HepG2 (cell line): ENCODE data around the gene MAPK11. TPM values are rescaled to one million over a fixed set of nuclear protein-coding genes. Genes with fewer than 3 reads are reported as not detected.

ENCODE experiments used
- ARID4A ChIP-seq: sonication (generic); formaldehyde crosslinking; IDR thresholded peaks from 2 replicates; pipeline ENCODE4 v1.5.0; 2020; ENCODE audit warnings: mild to moderate bottlenecking, missing genetic modification reagents, borderline replicate concordance
- DNMT3B ChIP-seq: conservative IDR thresholded peaks from 2 replicates; pipeline ENCODE4 v1.6.1; 2016; ENCODE audit warnings: missing biosample characterization, control low read depth
- FOSL1 ChIP-seq: sonication (generic); formaldehyde crosslinking; IDR thresholded peaks from 2 replicates; pipeline ENCODE4 v1.9.0; 2021; ENCODE audit warnings: missing genetic modification reagents, borderline replicate concordance
- JUND ChIP-seq: sonication (generic); formaldehyde crosslinking; IDR thresholded peaks from 2 replicates; pipeline ENCODE4 v1.8.0; 2022; ENCODE audit warnings: mild to moderate bottlenecking, missing genetic modification reagents
- KDM2A ChIP-seq: sonication (generic); formaldehyde crosslinking; IDR thresholded peaks from 2 replicates; pipeline ENCODE4 v1.4.0; 2020; ENCODE audit warnings: low read depth, missing genetic modification reagents, borderline replicate concordance
- KDM3A ChIP-seq: IDR thresholded peaks from 2 replicates; pipeline ENCODE4 v1.6.1; 2018; ENCODE audit warnings: low read depth, missing compliant biosample characterization
- MAFK ChIP-seq, 2 experiments: IDR thresholded peaks in 1 of 2; conservative IDR thresholded peaks in 1 of 2; 2 replicates each; pipeline ENCODE4 v1.6.1; 2011; ENCODE audit warnings: improper control_type of control experiment in 2 of 2, low read length in 2 of 2
- MYPOP ChIP-seq: sonication (generic); formaldehyde crosslinking; IDR thresholded peaks from 2 replicates; pipeline ENCODE4 v1.8.1; 2023; ENCODE audit warnings: mild to moderate bottlenecking, moderate library complexity, missing genetic modification reagents
- RFX1 ChIP-seq: fragments of 450-650 bp; IDR thresholded peaks from 2 replicates; pipeline ENCODE4 v1.6.1; 2017
- SALL1 ChIP-seq: sonication (generic); formaldehyde crosslinking; IDR thresholded peaks from 2 replicates; pipeline ENCODE4 v1.8.0; 2022; ENCODE audit warnings: mild to moderate bottlenecking, missing genetic modification reagents
- STAG1 ChIP-seq: sonication (generic); formaldehyde crosslinking; IDR thresholded peaks from 2 replicates; pipeline ENCODE4 v1.4.0; 2020; ENCODE audit warnings: missing genetic modification reagents
- ZNF274 ChIP-seq: sonication (generic); formaldehyde crosslinking; IDR thresholded peaks from 2 replicates; pipeline ENCODE4 v1.5.1; 2020; ENCODE audit warnings: mild to moderate bottlenecking, missing genetic modification reagents
- ZNF296 ChIP-seq: sonication (generic); formaldehyde crosslinking; conservative IDR thresholded peaks from 2 replicates; pipeline ENCODE4 v1.5.0; 2020; ENCODE audit warnings: mild to moderate bottlenecking, missing genetic modification reagents
- ZNF891 ChIP-seq: sonication (generic); formaldehyde crosslinking; IDR thresholded peaks from 2 replicates; pipeline ENCODE4 v1.5.0; 2020; ENCODE audit warnings: mild to moderate bottlenecking, missing genetic modification reagents
- polyA plus RNA-seq, 8 experiments: library from polyadenylated mRNA; depleted of rRNA in 3 of 8; stranded (reverse) in 7 of 8; unstranded in 1 of 8; fragments of >200 nt; fragmentation: Illumina TruSeq in 4 of 8; extraction: Trizol in 4 of 8; gene quantifications; 2 replicates each; pipeline versions ENCODE4 v1.2.1 to v1.2.3, GENCODE V29; 2011 to 2016; ENCODE audit warnings: low read depth in 4 of 8, missing spikeins in 1 of 8, mixed read lengths in 1 of 8; ENCODE audit not compliant: insufficient read depth in 1 of 8
- total RNA-seq, 5 experiments: library from RNA; depleted of rRNA; stranded (reverse); fragments of >200 nt; fragmentation: Illumina TruSeq; extraction: Trizol; gene quantifications; 2 replicates each; pipeline ENCODE4 v1.2.3, GENCODE V29; 2016; ENCODE audit warnings: low read depth in 1 of 5
- TF ChIP-seq, protein P1 (sequence below): sonication (generic); formaldehyde crosslinking; conservative IDR thresholded peaks from 2 replicates; pipeline ENCODE4 v1.8.1; 2023; ENCODE audit warnings: missing genetic modification reagents
- TF ChIP-seq, protein P2 (sequence below): sonication (generic); formaldehyde crosslinking; IDR thresholded peaks from 2 replicates; pipeline ENCODE4 v1.4.0; 2020; ENCODE audit warnings: missing genetic modification reagents
- TF ChIP-seq, protein P3 (sequence below): sonication (generic); formaldehyde crosslinking; conservative IDR thresholded peaks from 2 replicates; pipeline ENCODE4 v1.4.0; 2020; ENCODE audit warnings: missing genetic modification reagents

The MAPK11 gene
- total and polyA plus RNA-seq, 2 of the 13 experiments (the other 11 are each of a cell fraction or from before 2014, with no cell fraction given), result 0.15 to 0.17 TPM

- TF ChIP-seq ZNF296 (CRISPR knock-in tag) (no peak), JUND (no peak), MAFK (conservative IDR thresholded peaks at IDR 0.05 in 1 of 2, IDR thresholded peaks at IDR 0.05 in 1 of 2; ENCODE audit: low read length in 2 of 2) (no peak), KDM3A (CRISPR knock-in tag) (no peak), MYPOP (CRISPR knock-in tag) (peak; percentile 47; the same call in 1 of the 2 replicates), KDM2A (0 out of 2 replicates have a peak, but pooled peaks have one; percentile 16), DNMT3B (CRISPR knock-in tag) (no peak), RFX1 (no peak), ZNF274 (CRISPR knock-in tag) (no peak), ARID4A (CRISPR knock-in tag) (peak; percentile 28; the same call in 1 of the 2 replicates), ZNF891 (0 out of 2 replicates have a peak, but pooled peaks have one; percentile 23), FOSL1 (CRISPR knock-in tag) (no peak), SALL1 (CRISPR knock-in tag) (peak; percentile 40; the same call in 1 of the 2 replicates), STAG1 (CRISPR knock-in tag) (peak; percentile 33; the same call in 1 of the 2 replicates)
- TF ChIP-seq, protein P1, sequence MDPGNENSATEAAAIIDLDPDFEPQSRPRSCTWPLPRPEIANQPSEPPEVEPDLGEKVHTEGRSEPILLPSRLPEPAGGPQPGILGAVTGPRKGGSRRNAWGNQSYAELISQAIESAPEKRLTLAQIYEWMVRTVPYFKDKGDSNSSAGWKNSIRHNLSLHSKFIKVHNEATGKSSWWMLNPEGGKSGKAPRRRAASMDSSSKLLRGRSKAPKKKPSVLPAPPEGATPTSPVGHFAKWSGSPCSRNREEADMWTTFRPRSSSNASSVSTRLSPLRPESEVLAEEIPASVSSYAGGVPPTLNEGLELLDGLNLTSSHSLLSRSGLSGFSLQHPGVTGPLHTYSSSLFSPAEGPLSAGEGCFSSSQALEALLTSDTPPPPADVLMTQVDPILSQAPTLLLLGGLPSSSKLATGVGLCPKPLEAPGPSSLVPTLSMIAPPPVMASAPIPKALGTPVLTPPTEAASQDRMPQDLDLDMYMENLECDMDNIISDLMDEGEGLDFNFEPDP (CRISPR knock-in tag), result no peak
- TF ChIP-seq, protein P2, sequence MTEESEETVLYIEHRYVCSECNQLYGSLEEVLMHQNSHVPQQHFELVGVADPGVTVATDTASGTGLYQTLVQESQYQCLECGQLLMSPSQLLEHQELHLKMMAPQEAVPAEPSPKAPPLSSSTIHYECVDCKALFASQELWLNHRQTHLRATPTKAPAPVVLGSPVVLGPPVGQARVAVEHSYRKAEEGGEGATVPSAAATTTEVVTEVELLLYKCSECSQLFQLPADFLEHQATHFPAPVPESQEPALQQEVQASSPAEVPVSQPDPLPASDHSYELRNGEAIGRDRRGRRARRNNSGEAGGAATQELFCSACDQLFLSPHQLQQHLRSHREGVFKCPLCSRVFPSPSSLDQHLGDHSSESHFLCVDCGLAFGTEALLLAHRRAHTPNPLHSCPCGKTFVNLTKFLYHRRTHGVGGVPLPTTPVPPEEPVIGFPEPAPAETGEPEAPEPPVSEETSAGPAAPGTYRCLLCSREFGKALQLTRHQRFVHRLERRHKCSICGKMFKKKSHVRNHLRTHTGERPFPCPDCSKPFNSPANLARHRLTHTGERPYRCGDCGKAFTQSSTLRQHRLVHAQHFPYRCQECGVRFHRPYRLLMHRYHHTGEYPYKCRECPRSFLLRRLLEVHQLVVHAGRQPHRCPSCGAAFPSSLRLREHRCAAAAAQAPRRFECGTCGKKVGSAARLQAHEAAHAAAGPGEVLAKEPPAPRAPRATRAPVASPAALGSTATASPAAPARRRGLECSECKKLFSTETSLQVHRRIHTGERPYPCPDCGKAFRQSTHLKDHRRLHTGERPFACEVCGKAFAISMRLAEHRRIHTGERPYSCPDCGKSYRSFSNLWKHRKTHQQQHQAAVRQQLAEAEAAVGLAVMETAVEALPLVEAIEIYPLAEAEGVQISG, result peak; percentile 96
- TF ChIP-seq, protein P3, sequence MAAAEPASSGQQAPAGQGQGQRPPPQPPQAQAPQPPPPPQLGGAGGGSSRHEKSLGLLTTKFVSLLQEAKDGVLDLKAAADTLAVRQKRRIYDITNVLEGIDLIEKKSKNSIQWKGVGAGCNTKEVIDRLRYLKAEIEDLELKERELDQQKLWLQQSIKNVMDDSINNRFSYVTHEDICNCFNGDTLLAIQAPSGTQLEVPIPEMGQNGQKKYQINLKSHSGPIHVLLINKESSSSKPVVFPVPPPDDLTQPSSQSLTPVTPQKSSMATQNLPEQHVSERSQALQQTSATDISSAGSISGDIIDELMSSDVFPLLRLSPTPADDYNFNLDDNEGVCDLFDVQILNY (CRISPR knock-in tag), result no peak
Observed at GRCh38 chr22:50310031-50310722, 40.0 kb upstream of the MAPK11 start (continued).
